Esophagus squamous epithelium (tissue), 5 donors: ENCODE data around the gene AFM. TPM values are rescaled to one million over a fixed set of nuclear protein-coding genes. Genes with fewer than 3 reads are reported as not detected.

Experiments
- DNase-seq: peaks from one replicate; lab custom pipeline; 2025; lab: John Stamatoyannopoulos, UW
- H3K27ac ChIP-seq, 4 donors: fragments of 200-600 bp; sonication (generic); one replicate each; pipeline ENCODE4 v1.5.1; 2016 to 2019; ENCODE audit warnings: mild to moderate bottlenecking in 1 of 4
- H3K27me3 ChIP-seq, 4 donors: fragments of 200-600 bp; sonication (generic); 1 replicate in 3 of 4; 2 replicates in 1 of 4; pipeline versions ENCODE4 v1.5.1 to v1.6.0; 2017 to 2021; ENCODE audit warnings: antibody characterized with exemption in 1 of 4
- H3K36me3 ChIP-seq, 3 donors: fragments of 200-600 bp; sonication (generic); one replicate each; pipeline ENCODE4 v1.5.1; 2016 to 2019
- H3K4me1 ChIP-seq, 3 donors: fragments of 200-600 bp; sonication (generic); one replicate each; pipeline ENCODE4 v1.5.1; 2017 to 2019
- H3K4me3 ChIP-seq, 4 donors: fragments of 200-600 bp; sonication (generic); 1 replicate in 3 of 4; 2 replicates in 1 of 4; pipeline ENCODE4 v1.5.1; 2016 to 2019; ENCODE audit warnings: mild to moderate bottlenecking in 2 of 4, moderate library complexity in 1 of 4
- H3K9me3 ChIP-seq, 3 donors: fragments of 200-600 bp; sonication (generic); one replicate each; pipeline ENCODE4 v1.5.1; 2016 to 2019
- POLR2A ChIP-seq, 4 donors: fragments of 450-650 bp; IDR thresholded peaks; one replicate each; pipeline ENCODE4 v1.6.1; 2017; ENCODE audit warnings: antibody characterized with exemption in 4 of 4, mild to moderate bottlenecking in 4 of 4, moderate library complexity in 3 of 4
- WGBS, 2 donors: methylation state at CpG; one replicate each; pipeline ENCODE4 v1.1.5; 2018; 5-methylcytosine and 5-hydroxymethylcytosine counted together
- intact Hi-C: fragments of 100-400 bp; cut with DNase I; formaldehyde crosslinking; loops from one replicate; pipeline ENCODE4 v1.15.0; 2022
- total RNA-seq, 4 donors: library from RNA; depleted of rRNA; stranded (reverse); fragments of >200 nt; gene quantifications; one replicate each; pipeline ENCODE4 v1.1.0, GENCODE V29; 2016
- TF ChIP-seq, protein P1 (sequence below), 6 experiments: fragments of 450-650 bp in 4 of 6; fragments of 200-600 bp in 2 of 6; sonication (generic) in 2 of 6; IDR thresholded peaks; one replicate each; pipeline ENCODE4 v1.5.1; 2016 to 2019; ENCODE audit warnings: antibody characterized with exemption in 6 of 6, mild to moderate bottlenecking in 4 of 6, moderate library complexity in 4 of 6
- donor health status: DM: yes; HTN: yes; CAD: no.

Gene AFM
- total RNA-seq, 4 donors from 2014 or later: not detected

DNA sequence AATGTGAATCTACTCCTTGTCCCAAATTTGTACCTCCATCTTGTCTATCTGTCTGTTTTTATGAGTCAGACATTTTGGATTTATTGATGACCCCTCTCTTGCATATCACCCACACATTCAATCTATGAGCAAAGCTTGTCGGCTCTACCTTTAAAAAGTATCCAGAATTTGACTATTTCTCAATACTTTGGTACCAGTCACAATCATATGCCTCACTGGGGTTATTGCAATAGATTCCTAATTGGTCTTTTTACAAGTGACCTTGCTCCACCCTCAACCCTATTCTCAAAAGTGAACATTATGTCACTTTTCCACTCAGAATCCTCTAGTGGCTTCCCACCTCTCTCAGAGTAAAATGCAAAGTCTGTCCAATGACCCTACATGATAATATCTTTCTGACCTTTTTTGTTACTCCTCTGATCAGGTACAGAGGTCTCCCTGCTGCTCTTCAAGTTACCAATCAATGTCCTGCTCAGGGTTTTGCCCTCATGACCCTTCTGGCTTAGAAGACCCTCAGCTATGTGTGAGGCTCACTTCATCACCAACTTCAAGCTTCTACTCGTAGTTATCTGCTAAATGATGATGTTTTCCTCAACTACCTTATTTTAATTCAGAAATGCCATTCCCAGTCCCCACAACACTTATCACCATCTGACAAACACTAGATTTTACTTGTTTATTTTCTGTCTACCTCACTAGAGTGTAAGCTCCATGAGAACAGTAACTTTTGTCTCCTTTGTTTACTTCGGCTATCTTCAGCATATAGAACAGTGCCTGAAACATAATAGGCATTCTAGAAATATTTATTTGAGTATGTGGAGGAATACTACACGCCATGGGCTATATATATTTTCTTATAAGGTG, 23.1 kb upstream of the AFM start:
- intact Hi-C loops: no loop called here
- Histone ChIP-seq H3K27me3 (no peaks in the 10 kb centered on the region), H3K27ac (no peak overlapping the region), H3K4me3 (no peak overlapping the region), H3K4me1 (no peaks in the 10 kb centered on the region), H3K9me3 (no peaks in the 10 kb centered on the region), H3K36me3 (no peaks in the 10 kb centered on the region)
- 73 to 85% methylated on average over 4 of the region's 4 CpGs for WGBS, 2 donors
- no peak for DNase-seq
- TF ChIP-seq, protein P1, sequence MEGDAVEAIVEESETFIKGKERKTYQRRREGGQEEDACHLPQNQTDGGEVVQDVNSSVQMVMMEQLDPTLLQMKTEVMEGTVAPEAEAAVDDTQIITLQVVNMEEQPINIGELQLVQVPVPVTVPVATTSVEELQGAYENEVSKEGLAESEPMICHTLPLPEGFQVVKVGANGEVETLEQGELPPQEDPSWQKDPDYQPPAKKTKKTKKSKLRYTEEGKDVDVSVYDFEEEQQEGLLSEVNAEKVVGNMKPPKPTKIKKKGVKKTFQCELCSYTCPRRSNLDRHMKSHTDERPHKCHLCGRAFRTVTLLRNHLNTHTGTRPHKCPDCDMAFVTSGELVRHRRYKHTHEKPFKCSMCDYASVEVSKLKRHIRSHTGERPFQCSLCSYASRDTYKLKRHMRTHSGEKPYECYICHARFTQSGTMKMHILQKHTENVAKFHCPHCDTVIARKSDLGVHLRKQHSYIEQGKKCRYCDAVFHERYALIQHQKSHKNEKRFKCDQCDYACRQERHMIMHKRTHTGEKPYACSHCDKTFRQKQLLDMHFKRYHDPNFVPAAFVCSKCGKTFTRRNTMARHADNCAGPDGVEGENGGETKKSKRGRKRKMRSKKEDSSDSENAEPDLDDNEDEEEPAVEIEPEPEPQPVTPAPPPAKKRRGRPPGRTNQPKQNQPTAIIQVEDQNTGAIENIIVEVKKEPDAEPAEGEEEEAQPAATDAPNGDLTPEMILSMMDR (IDR thresholded peaks at IDR 0.05): no peak
- TF ChIP-seq POLR2A (IDR thresholded peaks at IDR 0.05): no peak

DNA sequence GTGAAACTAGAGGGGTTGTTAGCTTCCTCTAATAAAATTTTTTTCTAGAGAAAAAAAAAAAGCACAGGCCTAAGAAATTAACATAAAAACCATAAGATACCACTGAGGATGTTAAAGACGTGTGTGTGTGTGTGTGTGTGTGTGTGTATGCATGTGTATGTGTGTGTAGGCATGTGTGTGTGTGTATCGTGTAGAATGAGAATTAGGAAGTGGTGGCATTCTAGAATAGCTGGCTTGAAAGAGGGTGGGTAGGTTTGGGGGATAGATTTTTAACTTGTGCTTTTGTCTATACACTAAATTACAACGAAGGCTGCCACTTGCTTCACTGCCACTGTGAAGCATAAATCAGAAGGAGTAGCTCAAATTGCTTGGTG, 22.5 kb upstream of the AFM start:
- intact Hi-C loops: no loop called here
- H3K27me3 ChIP-seq: no peaks in the 10 kb centered on the region
- WGBS, 2 donors: 61 to 85% methylated on average over 3 of the region's 3 CpGs
- H3K9me3 ChIP-seq: no peaks in the 10 kb centered on the region
- no peak overlapping the region for H3K4me3 ChIP-seq
- H3K36me3 ChIP-seq: no peaks in the 10 kb centered on the region
- H3K4me1 ChIP-seq: no peaks in the 10 kb centered on the region
- H3K27ac ChIP-seq: no peak overlapping the region
- no peak for DNase-seq
- TF ChIP-seq POLR2A (IDR thresholded peaks at IDR 0.05): no peak
- TF ChIP-seq, protein P1 (IDR thresholded peaks at IDR 0.05): no peak

GRCh38 chr4:73460913-73461522, 20.5 kb upstream of the AFM start:
- H3K4me3 ChIP-seq: no peak overlapping the region
- no peaks in the 10 kb centered on the region for H3K27me3 ChIP-seq
- no peak for DNase-seq
- H3K9me3 ChIP-seq: no peaks in the 10 kb centered on the region
- no peak for TF ChIP-seq POLR2A (IDR thresholded peaks at IDR 0.05)
- intact Hi-C loops: no loop called here
- WGBS, 2 donors: 68 to 81% methylated on average over 4 of the region's 4 CpGs
- H3K36me3 ChIP-seq: no peaks in the 10 kb centered on the region
- no peak overlapping the region for H3K27ac ChIP-seq
- no peaks in the 10 kb centered on the region for H3K4me1 ChIP-seq

DNA sequence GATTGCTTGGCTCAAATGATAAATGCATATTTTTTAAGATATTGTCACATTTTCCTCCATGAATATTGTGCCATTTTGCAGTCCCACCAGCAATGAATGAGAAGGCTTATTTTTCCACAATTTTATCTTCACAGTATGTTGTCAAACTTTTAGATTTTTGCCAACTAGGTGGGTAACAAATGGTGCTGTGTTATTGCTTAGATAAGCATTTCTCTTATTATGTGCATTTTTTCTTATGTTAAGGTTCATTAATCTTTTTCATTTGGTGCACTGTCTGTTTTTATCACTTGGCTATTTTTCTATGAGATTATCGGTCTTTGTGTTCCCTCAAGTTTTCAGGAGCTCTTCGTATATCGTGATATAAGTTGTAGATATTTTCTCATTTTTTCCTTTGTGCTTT, 13.4 kb upstream of the AFM start:
- no peak for DNase-seq
- Histone ChIP-seq H3K9me3 (no peaks in the 10 kb centered on the region), H3K4me1 (no peaks in the 10 kb centered on the region), H3K27ac (no peak overlapping the region), H3K36me3 (no peaks in the 10 kb centered on the region), H3K27me3 (no peaks in the 10 kb centered on the region), H3K4me3 (no peak overlapping the region)
- intact Hi-C loops: no loop called here
- TF ChIP-seq POLR2A (IDR thresholded peaks at IDR 0.05): no peak
- TF ChIP-seq, protein P1 (IDR thresholded peaks at IDR 0.05): no peak
- 93 to 95% methylated on average over 3 of the region's 3 CpGs for whole genome bisulfite sequencing, 2 donors

- no peak for DNase-seq
- H3K27me3 ChIP-seq: no peaks in the 10 kb centered on the region
- TF ChIP-seq, protein P1 (IDR thresholded peaks at IDR 0.05): no peak
- TF ChIP-seq POLR2A (IDR thresholded peaks at IDR 0.05): no peak
- 82 to 100% methylated on average over 1 of the region's 1 CpG for WGBS, 2 donors
- intact Hi-C loops: no loop called here
- peaks cover 0 to 9% (median 0%) of the 10 kb centered on the region in 3 donors for H3K9me3 ChIP-seq
- H3K4me1 ChIP-seq: no peaks in the 10 kb centered on the region
- H3K4me3 ChIP-seq: no peak overlapping the region
- no peaks in the 10 kb centered on the region for H3K36me3 ChIP-seq
- no peak overlapping the region for H3K27ac ChIP-seq
These were observed 10.8 kb upstream of the AFM start for GRCh38 chr4:73470728-73471127.
